HG03108 (cell line): ENCODE data around the gene SFRP4.

ENCODE experiments used
- ATAC-seq: cut with Tn5 transposase; IDR thresholded peaks from one replicate; pipeline ENCODE4 v1.9.1; 2021; ENCODE audit warnings: moderate library complexity; ENCODE audit not compliant: unreplicated experiment

Gene SFRP4

GRCh38 chr7:37925620-37926019 is 9.0 kb upstream of the SFRP4 start:
- ATAC-seq = no peak

- ATAC-seq = no peak
These were observed 7.9 kb upstream of the SFRP4 start for GRCh38 chr7:37924491-37925041.

GRCh38 chr7:37923996-37924395 is 7.4 kb upstream of the SFRP4 start:
- no peak for ATAC-seq

- no peak for ATAC-seq
These were observed 5.3 kb upstream of the SFRP4 start for GRCh38 chr7:37921876-37922275.

GRCh38 chr7:37920849-37921805 is 4.5 kb upstream of the SFRP4 start:
- peak; percentile 50 for ATAC-seq

GRCh38 chr7:37920305-37920848 is 3.8 kb upstream of the SFRP4 start, which contains the start of gene EPDR1:
EPDR1 (plus strand) TSS chr7:37920640; CDS start chr7:37920940, 300 bp downstream.
- ATAC-seq = peak; percentile 51

GRCh38 chr7:37918526-37918925 is 1.9 kb upstream of the SFRP4 start:
- no peak for ATAC-seq

- no peak for ATAC-seq
These were observed 472 bp downstream of the SFRP4 start for GRCh38 chr7:37916017-37916672.

GRCh38 chr7:37915438-37915837 is 1.2 kb downstream of the SFRP4 start:
- no peak for ATAC-seq

GRCh38 chr7:37912756-37913155 is 3.9 kb downstream of the SFRP4 start:
- no peak for ATAC-seq

- ATAC-seq = no peak
These were observed 8.3 kb downstream of the SFRP4 start for GRCh38 chr7:37908221-37908788.

GRCh38 chr7:37901890-37902524 is 14.6 kb downstream of the SFRP4 start:
- ATAC-seq = no peak

GRCh38 chr7:37901236-37901827 is 15.3 kb downstream of the SFRP4 start:
- ATAC-seq = no peak

GRCh38 chr7:37899712-37900247 is 16.8 kb downstream of the SFRP4 start:
- no peak for ATAC-seq

- ATAC-seq = no peak
These were observed 21.9 kb downstream of the SFRP4 start for GRCh38 chr7:37894671-37895070.

GRCh38 chr7:37893359-37893758 is 23.3 kb downstream of the SFRP4 start:
- ATAC-seq = no peak

- ATAC-seq = no peak
These were observed 34.5 kb downstream of the SFRP4 start for GRCh38 chr7:37882086-37882485.
